ENCODE measurements around the gene MARK2.
A peak's percentile ranks its signal among the peaks of the same experiment; 100 is the strongest.

Gene MARK2

DNA sequence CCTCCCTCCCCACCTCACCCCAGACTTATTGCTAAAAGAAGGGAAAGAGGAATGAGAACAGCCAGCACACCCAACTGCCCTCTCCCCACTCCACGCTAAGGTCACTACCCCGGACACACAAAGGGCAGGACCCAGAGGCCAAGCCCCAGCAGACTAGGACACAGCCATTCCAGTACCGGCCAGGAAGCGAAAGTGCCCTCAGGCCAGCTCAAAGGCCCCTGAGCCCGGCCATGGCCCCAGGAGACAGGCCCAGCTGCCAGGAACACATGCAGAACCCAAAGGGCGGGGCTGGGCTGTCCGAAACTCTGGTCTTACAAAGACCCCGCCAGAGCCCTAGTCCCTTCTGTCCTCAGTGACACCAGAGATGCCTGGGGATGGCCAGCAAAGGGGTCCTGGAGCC is 72.5 kb downstream of the MARK2 start:
- no peak for DNase-seq

- no peak for DNase-seq
These were observed 73.0 kb downstream of the MARK2 start for GRCh38 chr11:63911876-63912275.

- DNase-seq, result no peak
These were observed 73.8 kb downstream of the MARK2 start for GRCh38 chr11:63912678-63913077.

DNA sequence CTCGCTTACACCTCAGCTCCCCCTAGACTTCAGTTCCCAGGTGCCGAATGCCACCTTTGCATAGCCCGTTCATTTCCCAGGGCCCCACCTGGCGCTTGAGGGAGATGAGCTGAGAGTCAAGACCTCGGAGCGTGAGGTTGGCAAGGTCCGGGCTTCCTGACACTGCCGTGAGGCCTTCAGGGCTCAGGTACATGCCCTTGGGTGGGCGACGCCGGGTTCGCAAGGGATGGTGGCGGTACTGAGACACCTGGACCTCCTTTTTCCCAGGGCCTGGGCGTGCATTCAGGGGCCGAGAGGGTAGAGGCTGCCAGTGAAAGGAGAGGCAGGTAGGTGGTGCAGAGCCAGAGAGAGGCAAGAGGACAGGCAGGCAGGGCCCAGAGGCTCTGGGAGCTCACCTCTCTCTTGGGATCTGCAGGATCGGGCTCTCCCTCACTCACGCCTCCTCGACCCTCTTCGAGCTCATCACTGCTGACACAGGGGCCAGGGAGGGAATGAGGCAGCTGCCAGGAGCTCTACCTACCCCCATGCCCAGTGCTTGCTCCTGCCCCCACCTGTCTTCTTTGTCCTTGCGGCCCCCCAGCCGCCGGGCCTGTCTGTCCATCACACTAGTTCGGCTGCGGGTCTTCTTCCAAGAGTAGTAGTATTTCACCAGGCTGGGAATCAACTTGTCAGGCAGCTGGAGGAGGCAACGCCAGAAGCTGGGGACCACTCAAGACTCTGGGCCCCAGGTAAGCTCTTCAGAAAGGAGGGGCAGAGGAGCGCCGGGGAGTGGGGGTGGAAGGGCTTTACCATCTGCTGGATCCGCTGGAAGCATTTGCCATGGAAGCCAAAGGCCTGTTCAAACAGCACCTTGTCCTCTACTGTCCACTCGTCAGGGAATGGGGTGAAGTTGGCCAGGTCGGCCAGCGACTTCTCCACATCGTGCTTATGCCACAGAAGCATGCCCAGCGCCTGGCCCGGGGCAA is 75.2 kb downstream of the MARK2 start:
- DNase-seq, result no peak

- peak in 1 of 2 experiments; percentile 56 for DNase-seq
These were observed 76.2 kb downstream of the MARK2 start for GRCh38 chr11:63914896-63915691.

- DNase-seq, result peak in 1 of 2 experiments; percentile 81
These were observed 77.3 kb downstream of the MARK2 start for GRCh38 chr11:63915961-63916836.

GRCh38 chr11:63916837-63917691 is 78.2 kb downstream of the MARK2 start, which contains the start of gene RCOR2:
RCOR2 (minus strand) TSS chr11:63917164; CDS start chr11:63916456, 708 bp downstream.
- DNase-seq, result peak; percentile 79 to 94

- peak; percentile 56 to 94 for DNase-seq
These were observed 79.0 kb downstream of the MARK2 start for GRCh38 chr11:63917692-63918506.

GRCh38 chr11:63918507-63919191 is 79.7 kb downstream of the MARK2 start:
- DNase-seq, result peak in 1 of 2 experiments; percentile 68

DNA sequence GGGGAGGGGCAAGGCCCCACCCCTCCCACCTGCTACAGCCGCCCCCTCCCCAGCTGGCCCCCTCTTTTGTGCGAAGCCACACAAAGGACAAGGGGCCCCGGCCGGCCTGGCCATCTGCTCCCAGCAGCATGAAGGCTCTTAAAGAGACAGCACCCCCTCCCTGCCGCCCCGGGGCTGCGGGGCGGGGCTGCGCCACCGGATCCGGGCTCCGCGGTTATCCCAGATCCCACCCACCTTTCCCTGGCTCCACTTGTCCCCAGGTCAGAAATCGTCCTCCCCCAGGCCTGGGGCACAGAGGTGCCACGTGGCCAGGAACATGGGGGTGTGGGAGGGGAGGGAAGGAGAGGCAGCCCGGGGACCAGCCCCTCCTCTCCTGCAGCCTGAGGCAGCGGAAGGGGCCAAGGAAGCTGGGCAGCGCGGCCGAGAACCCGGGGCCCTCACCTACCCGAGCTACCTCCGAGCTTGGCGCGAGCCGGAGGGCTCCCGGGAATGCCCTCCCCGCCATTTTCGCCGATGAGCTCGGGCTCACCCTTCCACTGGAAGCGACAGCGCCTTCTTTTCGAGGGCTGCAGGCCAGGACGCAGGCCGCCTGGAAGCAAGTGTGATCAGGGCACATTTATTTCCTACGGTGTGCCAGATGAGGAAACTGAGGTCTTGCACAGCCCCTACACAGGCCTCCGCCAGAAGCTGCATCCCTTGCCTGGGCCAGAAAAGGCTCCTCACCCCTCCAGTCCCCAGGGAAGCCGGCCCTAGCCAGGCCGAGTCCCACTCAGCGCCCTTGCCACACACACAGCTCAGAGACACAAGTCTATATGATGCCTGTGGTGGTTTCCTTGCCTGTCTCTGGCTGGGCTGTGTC is 80.6 kb downstream of the MARK2 start:
- DNase-seq, result peak; percentile 67 to 91

DNA sequence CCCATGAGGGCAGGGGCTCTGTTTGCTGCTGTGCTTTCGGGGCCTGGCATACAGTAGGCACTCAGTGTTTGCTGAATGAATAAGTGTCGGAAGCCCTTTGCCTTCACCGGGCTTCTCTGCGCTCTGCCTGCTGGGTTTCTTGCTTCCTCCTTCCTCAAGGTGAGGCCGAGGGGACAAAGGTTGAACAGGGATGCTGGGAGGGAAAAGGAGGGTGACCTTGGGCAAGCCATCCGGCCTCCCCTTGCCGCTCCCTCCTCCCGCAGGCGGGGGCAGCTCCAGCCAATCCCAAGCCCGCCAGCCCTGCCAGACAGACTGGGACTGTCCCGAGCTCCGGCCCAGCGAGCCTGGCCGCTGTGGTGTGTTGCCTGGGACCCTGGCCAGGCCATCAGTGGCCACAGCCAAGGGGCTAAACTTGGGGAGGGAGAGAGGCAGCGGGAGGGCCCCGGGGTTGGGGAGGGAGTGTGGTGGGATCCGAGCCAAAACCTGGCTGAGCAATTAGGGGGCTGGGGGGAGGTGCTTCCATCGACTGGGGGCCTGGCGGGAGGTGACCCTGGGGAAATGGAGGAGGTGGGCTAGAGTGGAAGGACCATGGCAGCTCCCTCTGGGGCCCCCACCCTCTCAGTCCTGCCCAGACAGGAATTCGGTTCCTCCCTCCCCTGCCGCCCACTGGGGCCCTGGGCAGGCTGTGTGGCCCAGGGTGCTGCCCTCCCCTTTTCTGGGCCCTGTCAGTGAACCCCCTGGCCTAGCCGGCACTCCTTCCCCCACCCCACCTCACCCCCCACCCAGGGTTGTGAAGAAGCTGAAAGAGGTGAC is 81.4 kb downstream of the MARK2 start:
- no peak for DNase-seq

GRCh38 chr11:63920939-63921417 is 82.1 kb downstream of the MARK2 start:
- no peak for DNase-seq

GRCh38 chr11:63922673-63923192 is 83.8 kb downstream of the MARK2 start:
- DNase-seq, result peak in 1 of 2 experiments; percentile 29

DNA sequence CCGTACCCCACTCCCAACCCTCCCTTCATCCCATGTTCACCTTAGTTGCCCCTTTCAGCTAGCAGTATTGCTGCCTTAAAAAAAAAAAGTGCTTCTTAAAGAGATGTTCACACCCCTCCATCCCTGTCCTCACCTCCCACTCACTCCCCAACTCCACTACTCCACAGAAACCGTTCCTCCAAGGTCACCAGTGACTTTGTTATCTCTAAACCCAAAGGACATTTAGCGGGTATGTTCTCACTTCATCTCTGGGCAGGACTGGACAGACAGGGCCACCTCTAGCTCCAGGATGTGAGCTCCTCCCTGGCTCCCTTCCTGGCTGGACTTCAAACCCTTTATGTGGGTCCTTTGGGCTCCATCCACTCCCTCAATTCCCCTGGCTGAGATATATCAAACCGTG is 84.4 kb downstream of the MARK2 start:
- no peak for DNase-seq

DNA sequence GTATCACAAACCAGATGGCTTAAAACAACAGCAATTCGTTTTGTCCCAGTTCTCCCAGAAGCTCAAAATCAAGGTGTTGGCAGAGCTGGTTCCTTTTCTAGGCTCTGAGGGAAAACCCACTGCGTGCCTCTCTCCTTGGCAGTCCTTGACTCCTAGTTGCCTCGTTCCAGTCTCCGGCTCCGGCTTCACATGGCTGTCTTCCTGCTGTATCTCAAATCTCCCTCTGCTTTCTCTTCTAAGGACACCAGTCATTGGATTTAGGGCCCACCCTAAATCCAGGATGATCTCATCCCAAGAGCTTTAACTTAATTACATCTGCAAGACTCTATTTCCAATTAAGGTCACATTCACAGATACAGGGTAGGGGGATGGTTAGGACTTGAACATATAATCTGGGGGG is 90.7 kb downstream of the MARK2 start:
- no peak for DNase-seq

- no peak for DNase-seq
These were observed 92.1 kb downstream of the MARK2 start for GRCh38 chr11:63931045-63931444.

GRCh38 chr11:63931876-63932275 is 93.0 kb downstream of the MARK2 start:
- no peak for DNase-seq

DNA sequence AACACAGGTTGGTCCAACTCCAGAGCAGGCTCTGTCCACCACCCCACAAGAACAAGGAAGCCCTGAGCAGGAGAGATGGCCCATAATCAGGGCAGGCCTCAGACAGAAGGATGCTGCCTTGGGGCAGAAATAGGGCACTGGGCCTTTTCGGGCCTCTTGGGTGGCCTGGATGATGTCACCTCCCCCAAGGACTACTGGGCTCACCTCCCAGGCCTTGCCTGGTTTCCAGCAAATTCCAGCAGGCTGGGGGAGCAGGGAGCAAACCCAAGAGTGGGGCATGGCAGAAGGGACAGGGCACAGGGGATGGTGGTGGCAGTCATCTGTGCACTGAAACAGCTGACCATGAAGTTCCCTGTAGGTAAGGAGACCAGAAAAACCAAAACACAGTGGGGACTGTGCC is 94.5 kb downstream of the MARK2 start:
- DNase-seq, result no peak

Measured in NCI-H526 (cell line).